ENCODE results near the gene EPB41L2.

- TF ChIP-seq CTCF (IDR thresholded peaks at IDR 0.05): no peak
- TF ChIP-seq POLR2AphosphoS5 (IDR thresholded peaks at IDR 0.05): no peak
- TF ChIP-seq POLR2A (IDR thresholded peaks at IDR 0.05): no peak
- TF ChIP-seq EP300 (IDR thresholded peaks at IDR 0.05): no peak
Observed at GRCh38 chr6:131035582-131035981, 27.5 kb downstream of the EPB41L2 start.
